Measurements from ENCODE around the gene PMIS2. TPM values are rescaled to one million over a fixed set of nuclear protein-coding genes. Genes with fewer than 3 reads are reported as not detected.

Gene PMIS2
- total RNA-seq, 6 experiments from 2014 or later: not detected

DNA sequence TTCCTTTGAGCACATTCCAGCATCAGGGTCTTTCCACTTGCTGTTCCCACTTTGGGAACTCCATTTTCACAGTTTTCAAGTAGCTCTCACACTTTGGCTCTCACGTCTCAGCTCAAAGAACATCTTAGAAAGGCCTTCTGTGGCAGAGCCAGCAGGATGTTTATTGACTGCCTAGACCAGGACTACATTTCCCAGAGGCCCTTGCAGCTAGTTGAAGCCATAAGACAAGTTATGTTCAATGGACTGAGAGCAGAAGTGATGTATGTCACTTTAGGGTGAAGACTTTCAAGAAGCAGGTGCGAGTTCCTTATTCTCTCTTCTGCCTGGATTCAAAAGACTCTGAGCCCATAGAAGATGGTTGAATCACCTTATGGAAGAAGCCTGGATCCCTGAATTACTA is 22.3 kb downstream of the PMIS2 start:
- no peaks in the 10 kb centered on the region for H3K36me3 ChIP-seq
- intact Hi-C loops (cut with DNase I): no loop called here
- 46% methylated on average over 2 of the region's 2 CpGs for WGBS (ENCODE audit: insufficient coverage, low coverage, low lambda C conversion rate, missing lambda C conversion rate)
- peaks cover 0 to 5% (median 2%) of the 10 kb centered on the region in 4 donors for H3K4me1 ChIP-seq
- H3K9me3 ChIP-seq: no peaks in the 10 kb centered on the region
- DNase-seq: no peak
- no peak for ATAC-seq
- no peak overlapping the region for H3K27ac ChIP-seq
- H3K4me3 ChIP-seq: no peak overlapping the region
- H3K27me3 ChIP-seq: no peaks in the 10 kb centered on the region
- no peak for TF ChIP-seq POLR2A (IDR thresholded peaks at IDR 0.05)
- TF ChIP-seq CTCF (IDR thresholded peaks at IDR 0.05): no peak

GRCh38 chr19:35609851-35610353 is 23.9 kb downstream of the PMIS2 start:
- no peaks in the 10 kb centered on the region for H3K36me3 ChIP-seq
- H3K9me3 ChIP-seq: no peaks in the 10 kb centered on the region
- peaks cover 0 to 5% (median 2%) of the 10 kb centered on the region in 4 donors for H3K4me1 ChIP-seq
- 0% methylated on average over 1 of the region's 6 CpGs for WGBS (ENCODE audit: insufficient coverage, low coverage, low lambda C conversion rate, missing lambda C conversion rate)
- intact Hi-C loops (cut with DNase I): no loop called here
- H3K4me3 ChIP-seq: no peak overlapping the region
- no peak for DNase-seq
- no peak for TF ChIP-seq CTCF (IDR thresholded peaks at IDR 0.05)
- TF ChIP-seq POLR2A (IDR thresholded peaks at IDR 0.05): no peak
- no peak overlapping the region for H3K27ac ChIP-seq
- no peak for ATAC-seq
- H3K27me3 ChIP-seq: no peaks in the 10 kb centered on the region

DNA sequence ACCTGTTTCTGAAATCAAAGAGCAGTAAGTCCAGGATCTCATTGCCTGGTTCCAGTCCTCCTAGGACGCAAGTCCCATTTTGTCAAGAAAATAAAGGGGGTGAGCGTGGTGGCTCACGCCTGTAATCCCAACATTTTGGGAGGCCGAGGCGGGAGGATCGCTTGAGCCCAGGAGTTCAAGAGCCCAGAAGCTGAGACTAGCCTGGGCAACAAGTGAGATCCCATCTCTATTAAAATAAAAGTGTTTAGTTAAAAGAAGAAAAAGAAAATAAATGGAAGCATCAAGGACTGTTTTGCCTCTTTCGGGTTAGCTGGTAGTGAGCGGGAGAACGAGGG is 26.2 kb downstream of the PMIS2 start:
- no peak overlapping the region for H3K27ac ChIP-seq
- WGBS (ENCODE audit: insufficient coverage, low coverage, low lambda C conversion rate, missing lambda C conversion rate): 43% methylated on average over 9 of the region's 9 CpGs
- H3K9me3 ChIP-seq: no peaks in the 10 kb centered on the region
- no peaks in the 10 kb centered on the region for H3K36me3 ChIP-seq
- intact Hi-C loops (cut with DNase I): no loop called here
- H3K4me1 ChIP-seq: peaks cover 0 to 5% (median 2%) of the 10 kb centered on the region in 4 donors
- H3K4me3 ChIP-seq: peak overlapping the region; percentile 68 to 74 (median 68)
- no peaks in the 10 kb centered on the region for H3K27me3 ChIP-seq
- no peak for TF ChIP-seq CTCF (IDR thresholded peaks at IDR 0.05)
- no peak for TF ChIP-seq POLR2A (IDR thresholded peaks at IDR 0.05)
- ATAC-seq (no peak), DNase-seq (no peak)

DNA sequence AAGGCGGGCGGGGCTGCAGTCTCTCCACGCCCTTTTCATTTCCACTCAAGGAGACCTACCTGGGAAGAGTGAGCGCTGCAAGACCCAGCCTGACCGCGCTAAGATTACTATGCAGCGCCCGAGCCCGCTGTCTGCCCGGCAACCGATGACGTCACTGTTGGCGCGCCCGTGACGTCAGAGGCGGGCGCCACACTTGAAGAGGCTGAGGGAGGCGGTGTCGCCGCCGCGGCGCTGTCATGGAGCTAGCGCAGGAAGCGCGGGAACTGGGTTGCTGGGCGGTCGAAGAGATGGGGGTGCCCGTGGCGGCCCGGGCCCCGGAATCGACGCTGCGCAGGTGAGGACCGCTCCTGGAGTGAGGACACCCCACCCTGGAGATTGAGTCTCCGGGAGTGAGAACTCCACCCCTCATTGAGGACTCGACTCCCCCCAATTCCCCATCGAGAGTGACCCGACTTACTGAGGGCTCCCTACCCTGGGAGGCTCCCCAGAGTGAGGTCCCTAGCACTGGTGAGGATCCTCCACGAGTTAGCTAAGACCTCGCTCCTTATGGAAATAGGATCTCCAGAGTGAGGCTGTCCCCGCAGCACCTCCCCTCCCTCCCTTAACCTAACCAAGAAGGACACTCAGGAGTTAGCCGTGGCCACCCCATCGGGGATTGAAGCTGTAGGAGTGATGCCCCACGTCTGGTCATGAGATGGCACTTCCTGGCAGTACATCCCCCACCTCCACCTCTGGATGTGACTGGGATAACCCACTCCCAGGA is 26.8 kb downstream of the PMIS2 start, which contains the start of gene HAUS5:
Gene HAUS5 (plus strand): TSS at position 177 of the 763 bp plus-strand sequence. CDS start 60 bp downstream, at position 237.
- Histone ChIP-seq H3K36me3 (no peaks in the 10 kb centered on the region), H3K27me3 (no peaks in the 10 kb centered on the region), H3K4me1 (peaks cover 0 to 5% (median 2%) of the 10 kb centered on the region in 4 donors), H3K4me3 (peak within 1 kb of the TSS; percentile 68 to 74 (median 68)), H3K27ac (no peak within 1 kb of the TSS), H3K9me3 (no peaks in the 10 kb centered on the region)
- WGBS (ENCODE audit: insufficient coverage, low coverage, low lambda C conversion rate, missing lambda C conversion rate): 2% methylated on average over 10 of the region's 47 CpGs
- DNase-seq (peak; percentile 91 to 93 (median 93)), ATAC-seq (peak; percentile 92 to 98 (median 97))
- intact Hi-C loops (cut with DNase I): no loop called here
- no peak for TF ChIP-seq CTCF (IDR thresholded peaks at IDR 0.05)
- no peak for TF ChIP-seq POLR2A (IDR thresholded peaks at IDR 0.05)
